ENCODE results near the gene GRM7. TPM values are rescaled to one million over a fixed set of nuclear protein-coding genes. Genes with fewer than 3 reads are reported as not detected.

The GRM7 gene
- total and polyA plus RNA-seq, 2 donors: 0.14 to 1.7 TPM

- WGBS: 88% methylated on average over 6 of the region's 6 CpGs
- no peak for DNase-seq (ENCODE audit: low read depth in 6 of 9, low spot score in 9 of 9)
- Histone ChIP-seq H3K4me1 (ENCODE audit: control insufficient read depth in 2 of 2, insufficient read depth in 2 of 2, low read length in 2 of 2) (no peaks in the 10 kb centered on the region), H3K27me3 (ENCODE audit: control insufficient read depth in 2 of 2, insufficient read depth in 1 of 2, low read length in 1 of 2) (no peaks in the 10 kb centered on the region), H3K27ac (ENCODE audit: low read depth in 1 of 2, low read length in 1 of 2) (no peak overlapping the region), H3K4me3 (ENCODE audit: low read length in 2 of 2) (no peak overlapping the region), H3K9me3 (ENCODE audit: control insufficient read depth in 2 of 2, insufficient read depth in 1 of 2, low read length in 1 of 2) (no peaks in the 10 kb centered on the region), H3K36me3 (ENCODE audit: control insufficient read depth in 2 of 2, insufficient read depth in 2 of 2, low read length in 1 of 2) (no peaks in the 10 kb centered on the region)
Measured at GRCh38 chr3:7447197-7447769, 586.4 kb downstream of the GRM7 start.

DNA sequence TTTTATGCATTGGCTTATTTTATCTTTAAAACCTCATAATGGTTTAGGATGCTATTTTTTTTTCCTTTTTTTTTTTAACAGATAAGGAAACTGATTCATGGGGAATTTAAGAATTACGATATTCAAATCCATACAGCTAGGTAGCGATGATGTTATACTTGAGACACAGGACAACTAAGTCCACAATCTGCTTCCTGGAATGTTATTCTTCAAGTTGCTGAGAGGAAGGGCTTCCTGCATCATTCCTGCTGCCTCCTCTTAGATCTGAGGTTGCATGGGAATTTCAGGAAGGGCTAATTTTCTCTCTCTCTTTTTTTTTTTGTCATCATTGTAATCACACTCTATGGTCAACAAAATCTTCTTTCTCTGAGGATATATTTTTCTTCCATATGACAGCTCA is 595.5 kb downstream of the GRM7 start:
- no peak overlapping the region for H3K4me3 ChIP-seq (ENCODE audit: low read length in 2 of 2)
- no peak for DNase-seq (ENCODE audit: low read depth in 6 of 9, low spot score in 9 of 9)
- H3K36me3 ChIP-seq (ENCODE audit: control insufficient read depth in 2 of 2, insufficient read depth in 2 of 2, low read length in 1 of 2): no peaks in the 10 kb centered on the region
- 95% methylated on average over 2 of the region's 2 CpGs for WGBS
- no peak overlapping the region for H3K27ac ChIP-seq (ENCODE audit: low read depth in 1 of 2, low read length in 1 of 2)
- H3K27me3 ChIP-seq (ENCODE audit: control insufficient read depth in 2 of 2, insufficient read depth in 1 of 2, low read length in 1 of 2): no peaks in the 10 kb centered on the region
- H3K9me3 ChIP-seq (ENCODE audit: control insufficient read depth in 2 of 2, insufficient read depth in 1 of 2, low read length in 1 of 2): no peaks in the 10 kb centered on the region
- no peaks in the 10 kb centered on the region for H3K4me1 ChIP-seq (ENCODE audit: control insufficient read depth in 2 of 2, insufficient read depth in 2 of 2, low read length in 2 of 2)

- Histone ChIP-seq H3K9me3 (ENCODE audit: control insufficient read depth in 2 of 2, insufficient read depth in 1 of 2, low read length in 1 of 2) (no peaks in the 10 kb centered on the region), H3K4me3 (ENCODE audit: low read length in 2 of 2) (no peak overlapping the region), H3K27ac (ENCODE audit: low read depth in 1 of 2, low read length in 1 of 2) (no peak overlapping the region), H3K4me1 (ENCODE audit: control insufficient read depth in 2 of 2, insufficient read depth in 2 of 2, low read length in 2 of 2) (no peaks in the 10 kb centered on the region), H3K27me3 (ENCODE audit: control insufficient read depth in 2 of 2, insufficient read depth in 1 of 2, low read length in 1 of 2) (no peaks in the 10 kb centered on the region), H3K36me3 (ENCODE audit: control insufficient read depth in 2 of 2, insufficient read depth in 2 of 2, low read length in 1 of 2) (no peaks in the 10 kb centered on the region)
- WGBS: 25% methylated on average over 8 of the region's 8 CpGs
- DNase-seq (ENCODE audit: low read depth in 6 of 9, low spot score in 9 of 9): no peak
Measured at GRCh38 chr3:7461202-7461825, 600.4 kb downstream of the GRM7 start.

DNA sequence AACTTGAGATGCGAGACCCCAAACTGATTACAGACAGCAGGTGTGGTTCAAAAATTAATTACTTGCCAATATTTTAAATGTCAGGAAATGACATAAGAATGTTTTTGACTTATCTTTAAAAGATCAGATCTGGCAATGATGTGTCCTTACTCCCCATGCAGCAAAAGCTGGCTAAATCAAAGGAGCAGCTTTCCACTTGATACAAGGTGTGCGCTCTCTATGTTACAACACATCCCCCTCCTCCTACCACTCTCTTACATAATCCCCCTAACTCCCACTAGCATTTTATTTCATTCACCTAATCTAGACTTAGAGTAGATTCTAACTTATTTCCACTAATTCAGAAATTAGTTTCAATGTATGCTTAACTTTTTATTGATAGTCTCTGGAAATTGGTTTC is 609.0 kb downstream of the GRM7 start:
- no peak for DNase-seq (ENCODE audit: low read depth in 6 of 9, low spot score in 9 of 9)
- Histone ChIP-seq H3K9me3 (ENCODE audit: control insufficient read depth in 2 of 2, insufficient read depth in 1 of 2, low read length in 1 of 2) (no peaks in the 10 kb centered on the region), H3K36me3 (ENCODE audit: control insufficient read depth in 2 of 2, insufficient read depth in 2 of 2, low read length in 1 of 2) (no peaks in the 10 kb centered on the region), H3K27ac (ENCODE audit: low read depth in 1 of 2, low read length in 1 of 2) (no peak overlapping the region), H3K4me1 (ENCODE audit: control insufficient read depth in 2 of 2, insufficient read depth in 2 of 2, low read length in 2 of 2) (no peaks in the 10 kb centered on the region), H3K4me3 (ENCODE audit: low read length in 2 of 2) (no peak overlapping the region), H3K27me3 (ENCODE audit: control insufficient read depth in 2 of 2, insufficient read depth in 1 of 2, low read length in 1 of 2) (no peaks in the 10 kb centered on the region)
- 95% methylated on average over 2 of the region's 2 CpGs for WGBS

- no peak for DNase-seq (ENCODE audit: low read depth in 6 of 9, low spot score in 9 of 9)
- WGBS: 85% methylated on average over 1 of the region's 1 CpG
Measured at GRCh38 chr3:7484636-7485035, 623.7 kb downstream of the GRM7 start.

DNA sequence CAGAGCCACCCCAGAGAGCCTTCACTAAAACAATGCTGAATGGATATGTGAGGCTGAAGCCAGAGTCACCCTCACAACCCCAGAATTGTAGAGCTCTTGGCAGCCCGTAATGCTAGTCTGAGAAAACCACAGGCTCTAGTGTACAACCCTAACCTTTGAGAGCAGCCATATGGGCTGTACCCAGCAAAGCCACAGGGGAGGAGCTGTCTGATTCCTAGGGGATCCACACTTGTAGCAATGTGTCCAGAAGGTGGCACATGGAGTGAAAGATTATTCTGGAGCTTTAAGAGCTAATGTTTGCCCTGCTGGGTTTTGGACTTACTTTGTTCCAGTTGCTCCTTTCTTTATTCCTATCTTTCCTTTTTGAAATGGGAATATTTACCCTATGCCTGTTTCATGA is 626.8 kb downstream of the GRM7 start:
- Histone ChIP-seq H3K36me3 (ENCODE audit: control insufficient read depth in 2 of 2, insufficient read depth in 2 of 2, low read length in 1 of 2) (no peaks in the 10 kb centered on the region), H3K27me3 (ENCODE audit: control insufficient read depth in 2 of 2, insufficient read depth in 1 of 2, low read length in 1 of 2) (no peaks in the 10 kb centered on the region), H3K9me3 (ENCODE audit: control insufficient read depth in 2 of 2, insufficient read depth in 1 of 2, low read length in 1 of 2) (no peaks in the 10 kb centered on the region), H3K4me3 (ENCODE audit: low read length in 2 of 2) (no peak overlapping the region), H3K4me1 (ENCODE audit: control insufficient read depth in 2 of 2, insufficient read depth in 2 of 2, low read length in 2 of 2) (no peaks in the 10 kb centered on the region), H3K27ac (ENCODE audit: low read depth in 1 of 2, low read length in 1 of 2) (no peak overlapping the region)
- no peak for DNase-seq (ENCODE audit: low read depth in 6 of 9, low spot score in 9 of 9)
- WGBS: 32% methylated on average over 1 of the region's 1 CpG

More at GRCh38 chr3:7484636-7485035, 623.7 kb downstream of the GRM7 start:
- no peaks in the 10 kb centered on the region for H3K36me3 ChIP-seq (ENCODE audit: control insufficient read depth in 2 of 2, insufficient read depth in 2 of 2, low read length in 1 of 2)
- no peak overlapping the region for H3K27ac ChIP-seq (ENCODE audit: low read depth in 1 of 2, low read length in 1 of 2)
- H3K27me3 ChIP-seq (ENCODE audit: control insufficient read depth in 2 of 2, insufficient read depth in 1 of 2, low read length in 1 of 2): no peaks in the 10 kb centered on the region
- no peaks in the 10 kb centered on the region for H3K9me3 ChIP-seq (ENCODE audit: control insufficient read depth in 2 of 2, insufficient read depth in 1 of 2, low read length in 1 of 2)
- no peak overlapping the region for H3K4me3 ChIP-seq (ENCODE audit: low read length in 2 of 2)
- no peaks in the 10 kb centered on the region for H3K4me1 ChIP-seq (ENCODE audit: control insufficient read depth in 2 of 2, insufficient read depth in 2 of 2, low read length in 2 of 2)

- no peaks in the 10 kb centered on the region for H3K4me1 ChIP-seq (ENCODE audit: control insufficient read depth in 2 of 2, insufficient read depth in 2 of 2, low read length in 2 of 2)
- no peak for DNase-seq (ENCODE audit: low read depth in 6 of 9, low spot score in 9 of 9)
- no peaks in the 10 kb centered on the region for H3K9me3 ChIP-seq (ENCODE audit: control insufficient read depth in 2 of 2, insufficient read depth in 1 of 2, low read length in 1 of 2)
- no peaks in the 10 kb centered on the region for H3K27me3 ChIP-seq (ENCODE audit: control insufficient read depth in 2 of 2, insufficient read depth in 1 of 2, low read length in 1 of 2)
- H3K27ac ChIP-seq (ENCODE audit: low read depth in 1 of 2, low read length in 1 of 2): no peak overlapping the region
- no peak overlapping the region for H3K4me3 ChIP-seq (ENCODE audit: low read length in 2 of 2)
- no peaks in the 10 kb centered on the region for H3K36me3 ChIP-seq (ENCODE audit: control insufficient read depth in 2 of 2, insufficient read depth in 2 of 2, low read length in 1 of 2)
- 95% methylated on average over 2 of the region's 2 CpGs for WGBS
Measured at GRCh38 chr3:7489417-7489816, 628.5 kb downstream of the GRM7 start.

DNA sequence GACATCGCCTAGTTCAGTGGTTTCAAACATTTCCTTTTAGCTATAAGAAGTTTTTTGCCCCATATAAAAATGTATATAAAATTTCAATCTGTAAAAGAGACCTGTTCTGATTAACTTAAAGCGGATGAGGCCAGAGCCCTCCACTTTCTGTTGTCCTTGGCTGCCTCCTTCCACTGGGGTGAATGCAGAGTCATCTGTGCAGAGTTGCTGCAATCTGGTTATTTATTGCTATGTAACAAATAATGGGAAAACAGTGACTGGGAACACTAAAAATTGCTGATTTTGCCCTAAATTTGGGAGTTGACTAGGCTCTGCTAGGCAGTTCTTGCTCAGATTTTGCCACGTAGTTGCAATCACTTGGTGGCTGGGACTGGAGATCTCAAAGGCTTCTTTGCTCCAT is 637.8 kb downstream of the GRM7 start:
- WGBS: 93% methylated on average over 3 of the region's 3 CpGs
- no peaks in the 10 kb centered on the region for H3K27me3 ChIP-seq (ENCODE audit: control insufficient read depth in 2 of 2, insufficient read depth in 1 of 2, low read length in 1 of 2)
- H3K27ac ChIP-seq (ENCODE audit: low read depth in 1 of 2, low read length in 1 of 2): no peak overlapping the region
- H3K9me3 ChIP-seq (ENCODE audit: control insufficient read depth in 2 of 2, insufficient read depth in 1 of 2, low read length in 1 of 2): peaks cover 0 to 5% of the 10 kb centered on the region in 2 donors
- DNase-seq (ENCODE audit: low read depth in 6 of 9, low spot score in 9 of 9): no peak
- H3K36me3 ChIP-seq (ENCODE audit: control insufficient read depth in 2 of 2, insufficient read depth in 2 of 2, low read length in 1 of 2): no peaks in the 10 kb centered on the region
- H3K4me3 ChIP-seq (ENCODE audit: low read length in 2 of 2): no peak overlapping the region
- no peaks in the 10 kb centered on the region for H3K4me1 ChIP-seq (ENCODE audit: control insufficient read depth in 2 of 2, insufficient read depth in 2 of 2, low read length in 2 of 2)

GRCh38 chr3:7503431-7503830 is 642.5 kb downstream of the GRM7 start:
- H3K4me3 ChIP-seq (ENCODE audit: low read length in 2 of 2): no peak overlapping the region
- 91% methylated on average over 4 of the region's 4 CpGs for WGBS
- no peaks in the 10 kb centered on the region for H3K9me3 ChIP-seq (ENCODE audit: control insufficient read depth in 2 of 2, insufficient read depth in 1 of 2, low read length in 1 of 2)

More at GRCh38 chr3:7503431-7503830, 642.5 kb downstream of the GRM7 start:
- Histone ChIP-seq H3K36me3 (ENCODE audit: control insufficient read depth in 2 of 2, insufficient read depth in 2 of 2, low read length in 1 of 2) (no peaks in the 10 kb centered on the region), H3K27me3 (ENCODE audit: control insufficient read depth in 2 of 2, insufficient read depth in 1 of 2, low read length in 1 of 2) (no peaks in the 10 kb centered on the region), H3K27ac (ENCODE audit: low read depth in 1 of 2, low read length in 1 of 2) (no peak overlapping the region), H3K4me1 (ENCODE audit: control insufficient read depth in 2 of 2, insufficient read depth in 2 of 2, low read length in 2 of 2) (no peaks in the 10 kb centered on the region)
- DNase-seq (ENCODE audit: low read depth in 6 of 9, low spot score in 9 of 9): no peak

Measured in thymus (tissue), 11 donors.